Glutamatergic neuron (in vitro differentiated cells): ENCODE measurements around the gene CST5. TPM values are rescaled to one million over a fixed set of nuclear protein-coding genes. Genes with fewer than 3 reads are reported as not detected.

Experiments
- DNase-seq: peaks from one replicate; pipeline ENCODE4 v3.0.0; 2022
- H3K27ac Mint-ChIP-seq: one replicate; pipeline ENCODE4 v1.8.0; 2020; ENCODE audit warnings: mild to moderate bottlenecking, mixed read lengths, inconsistent platforms; ENCODE audit not compliant: unreplicated experiment
- H3K27me3 Mint-ChIP-seq: one replicate; pipeline ENCODE4 v1.8.0; 2020; ENCODE audit warnings: mild to moderate bottlenecking, moderate library complexity, mixed read lengths, inconsistent platforms; ENCODE audit not compliant: unreplicated experiment
- H3K36me3 Mint-ChIP-seq: one replicate; pipeline ENCODE4 v1.8.0; 2020; ENCODE audit warnings: mild to moderate bottlenecking, mixed read lengths, inconsistent platforms; ENCODE audit not compliant: unreplicated experiment
- H3K4me1 Mint-ChIP-seq: one replicate; pipeline ENCODE4 v1.8.0; 2020; ENCODE audit warnings: mild to moderate bottlenecking, low read depth, mixed read lengths, inconsistent platforms; ENCODE audit not compliant: unreplicated experiment
- H3K4me3 Mint-ChIP-seq: one replicate; pipeline ENCODE4 v1.8.0; 2020; ENCODE audit warnings: mild to moderate bottlenecking, mixed read lengths, inconsistent platforms; ENCODE audit not compliant: unreplicated experiment
- H3K9me3 Mint-ChIP-seq: one replicate; pipeline ENCODE4 v1.8.0; 2020; ENCODE audit warnings: mild to moderate bottlenecking, moderate library complexity, mixed read lengths, inconsistent platforms; ENCODE audit not compliant: unreplicated experiment
- CTCF ChIP-seq: fragments of 200-600 bp; sonication (generic); IDR thresholded peaks from one replicate; pipeline ENCODE4 v1.5.0; 2021; ENCODE audit not compliant: partially characterized antibody, unreplicated experiment
- total RNA-seq: library from RNA; stranded (reverse); fragmentation: NEBNext Ultra II Directional; extraction: Animal tissue kit (Norgen Biotek cat#: 25700); gene quantifications from one replicate; pipeline ENCODE4 v1.2.1, GENCODE V29; 2021; ENCODE audit not compliant: unreplicated experiment

The CST5 gene
- total RNA-seq, 1 donor from 2014 or later = not detected

GRCh38 chr20:23925789-23926525 lies 46.4 kb upstream of the CST5 start:
- Mint-ChIP-seq H3K9me3 (peaks cover 7% of the 10 kb centered on the region), H3K4me3 (no peak overlapping the region), H3K27me3 (peaks cover 5% of the 10 kb centered on the region), H3K27ac (no peak overlapping the region), H3K36me3 (peaks cover 16% of the 10 kb centered on the region), H3K4me1 (peaks cover 3% of the 10 kb centered on the region)
- DNase-seq = no peak
- no peak for TF ChIP-seq CTCF

- Mint-ChIP-seq H3K27me3 (peaks cover 6% of the 10 kb centered on the region), H3K4me1 (peaks cover 9% of the 10 kb centered on the region), H3K27ac (no peak overlapping the region), H3K9me3 (peaks cover 5% of the 10 kb centered on the region), H3K4me3 (no peak overlapping the region), H3K36me3 (peaks cover 5% of the 10 kb centered on the region)
- TF ChIP-seq CTCF = no peak
- DNase-seq = no peak
Measured at GRCh38 chr20:23924751-23925150, 45.2 kb upstream of the CST5 start.

GRCh38 chr20:23923891-23924435 lies 44.4 kb upstream of the CST5 start:
- Mint-ChIP-seq H3K9me3 (peaks cover 7% of the 10 kb centered on the region), H3K27me3 (peaks cover 6% of the 10 kb centered on the region), H3K4me3 (no peak overlapping the region), H3K27ac (no peak overlapping the region), H3K36me3 (peaks cover 4% of the 10 kb centered on the region), H3K4me1 (peaks cover 14% of the 10 kb centered on the region)
- TF ChIP-seq CTCF = no peak
- no peak for DNase-seq

- no peak for DNase-seq
- no peak for TF ChIP-seq CTCF
- peaks cover 6% of the 10 kb centered on the region for H3K27me3 Mint-ChIP-seq
- H3K4me3 Mint-ChIP-seq = no peak overlapping the region
- H3K9me3 Mint-ChIP-seq = peaks cover 7% of the 10 kb centered on the region
- H3K36me3 Mint-ChIP-seq = peaks cover 4% of the 10 kb centered on the region
- no peak overlapping the region for H3K27ac Mint-ChIP-seq
- peaks cover 21% of the 10 kb centered on the region for H3K4me1 Mint-ChIP-seq
Measured at GRCh38 chr20:23923311-23923710, 43.8 kb upstream of the CST5 start.

GRCh38 chr20:23920408-23921325 lies 41.1 kb upstream of the CST5 start:
- H3K36me3 Mint-ChIP-seq = peaks cover 4% of the 10 kb centered on the region
- H3K9me3 Mint-ChIP-seq = peaks cover 11% of the 10 kb centered on the region
- H3K27ac Mint-ChIP-seq = no peak overlapping the region
- no peak overlapping the region for H3K4me3 Mint-ChIP-seq
- H3K4me1 Mint-ChIP-seq = peaks cover 41% of the 10 kb centered on the region
- no peak for DNase-seq
- peaks cover 6% of the 10 kb centered on the region for H3K27me3 Mint-ChIP-seq
- TF ChIP-seq CTCF = no peak
